DND-41 (cell line): ENCODE results near the gene HOOK1.
"Not testable (repeated sequence)": the region's sequence is repeated elsewhere in the genome, so short reads cannot be mapped to it uniquely, and the experiment has no call there.

ENCODE experiments used
- ATAC-seq: fragments of 200-7000 bp; cut with Tn5 transposase; 3 replicates; pipeline ENCODE4 v1.9.1; 2021; ENCODE audit warnings: low read depth; ENCODE audit not compliant: insufficient read depth
- DNase-seq: peaks from one replicate; pipeline ENCODE4 v3.0.0-alpha.2; 2020
- H2AFZ ChIP-seq: 2 replicates; pipeline ENCODE4 v1.6.0; 2012; ENCODE audit warnings: low read depth, low read length
- H3K27ac ChIP-seq: 2 replicates; pipeline ENCODE4 v1.5.1; 2012; ENCODE audit warnings: low read length, inconsistent platforms
- H3K27me3 ChIP-seq: fragments of 200-600 bp; sonication (generic); 2 replicates; pipeline ENCODE4 v1.6.0; 2012; ENCODE audit warnings: low read length, mild to moderate bottlenecking, inconsistent platforms; ENCODE audit not compliant: insufficient read depth, poor library complexity
- H3K36me3 ChIP-seq: 2 replicates; pipeline ENCODE4 v1.5.1; 2012; ENCODE audit warnings: low read length, inconsistent platforms; ENCODE audit not compliant: insufficient read depth
- H3K4me1 ChIP-seq: 2 replicates; pipeline ENCODE4 v1.5.1; 2012; ENCODE audit warnings: mild to moderate bottlenecking, low read length; ENCODE audit not compliant: insufficient read depth
- H3K4me2 ChIP-seq: 2 replicates; pipeline ENCODE4 v1.6.0; 2012; ENCODE audit warnings: mild to moderate bottlenecking, moderate library complexity, low read length, inconsistent platforms; ENCODE audit not compliant: insufficient read depth
- H3K4me3 ChIP-seq, 2 experiments: fragments of 200-600 bp in 1 of 2; shearing (Covaris generic) in 1 of 2; 2 replicates each; pipeline ENCODE4 v1.5.1; 2012 to 2016; ENCODE audit warnings: inconsistent platforms in 2 of 2, low read length in 2 of 2, mild to moderate bottlenecking in 2 of 2, low read depth in 1 of 2, moderate library complexity in 1 of 2
- H3K79me2 ChIP-seq: 2 replicates; pipeline ENCODE4 v1.6.0; 2012; ENCODE audit warnings: low read length, inconsistent platforms; ENCODE audit not compliant: insufficient read depth
- H3K9ac ChIP-seq: 2 replicates; pipeline ENCODE4 v1.6.0; 2012; ENCODE audit warnings: low read depth, mild to moderate bottlenecking, inconsistent platforms, low read length, moderate library complexity
- H3K9me3 ChIP-seq: 2 replicates; pipeline ENCODE4 v1.5.1; 2012; ENCODE audit warnings: low read length, moderate library complexity, mild to moderate bottlenecking, inconsistent platforms; ENCODE audit not compliant: insufficient read depth, severe bottlenecking
- H4K20me1 ChIP-seq: 2 replicates; pipeline ENCODE4 v1.6.0; 2012; ENCODE audit warnings: low read length; ENCODE audit not compliant: insufficient read depth
- CTCF ChIP-seq: IDR thresholded peaks from 2 replicates; pipeline ENCODE4 v1.5.1; 2012; ENCODE audit warnings: borderline replicate concordance, low read length, moderate library complexity, mild to moderate bottlenecking; ENCODE audit not compliant: poor library complexity, severe bottlenecking; ENCODE audit errors: extremely low read depth
- EZH2 ChIP-seq: IDR thresholded peaks from 3 replicates; pipeline ENCODE4 v1.6.1; 2012; ENCODE audit warnings: borderline replicate concordance, low read depth, mild to moderate bottlenecking, moderate library complexity, low read length, inconsistent platforms; ENCODE audit not compliant: severe bottlenecking

Gene HOOK1

DNA sequence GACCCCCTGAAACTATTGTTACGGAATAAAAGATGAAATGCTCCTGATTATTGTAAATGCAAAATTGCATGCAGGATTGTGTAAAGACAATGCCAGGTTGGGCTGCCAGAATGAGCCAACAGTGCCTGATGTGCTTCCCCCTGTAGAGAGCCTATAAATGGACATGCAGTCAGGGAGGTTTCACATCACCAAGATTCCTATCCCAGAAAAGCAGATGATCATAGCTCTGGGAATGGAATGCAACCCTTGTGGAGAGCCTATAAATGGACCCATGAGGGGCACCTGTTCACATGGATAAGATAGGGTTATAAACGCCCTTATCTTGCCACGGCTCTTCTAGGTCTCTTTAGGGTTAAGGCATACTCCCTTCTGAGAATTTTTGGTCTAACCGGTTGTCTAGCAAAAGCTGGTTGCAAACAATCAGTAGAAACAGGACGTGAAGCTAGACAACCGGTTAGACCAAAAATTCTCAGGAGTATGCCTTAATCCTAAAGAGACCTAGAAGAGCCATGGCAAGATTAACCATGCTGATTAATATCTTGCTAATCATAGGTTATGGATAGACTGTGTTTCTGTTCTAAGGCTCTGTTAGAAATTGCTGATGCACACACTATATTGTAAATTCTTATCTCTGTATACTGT lies 106.6 kb downstream of the HOOK1 start:
- not testable (repeated sequence) for ATAC-seq, H4K20me1 ChIP-seq, H3K36me3 ChIP-seq, DNase-seq, H3K4me2 ChIP-seq, H3K4me3 ChIP-seq, H3K27ac ChIP-seq, H3K9ac ChIP-seq, H3K27me3 ChIP-seq, H3K4me1 ChIP-seq, H3K79me2 ChIP-seq, H3K9me3 ChIP-seq, H2AFZ ChIP-seq

- ATAC-seq (no peak), DNase-seq (no peak)
- TF ChIP-seq EZH2 (no peak), CTCF (no peak)
- H2AFZ ChIP-seq: no peak overlapping the region
- no peaks in the 10 kb centered on the region for H3K4me1 ChIP-seq
- no peak overlapping the region for H3K4me2 ChIP-seq
- H3K36me3 ChIP-seq: no peaks in the 10 kb centered on the region
- no peak overlapping the region for H3K4me3 ChIP-seq
- H3K9ac ChIP-seq: no peak overlapping the region
- H4K20me1 ChIP-seq: no peaks in the 10 kb centered on the region
- H3K27ac ChIP-seq: no peak overlapping the region
- no peaks in the 10 kb centered on the region for H3K79me2 ChIP-seq
- H3K9me3 ChIP-seq: peaks cover 4% of the 10 kb centered on the region
- no peaks in the 10 kb centered on the region for H3K27me3 ChIP-seq
Observed at GRCh38 chr1:59924653-59925052, 109.9 kb downstream of the HOOK1 start.
